ENCODE measurements around the gene TM7SF2. TPM values are rescaled to one million over a fixed set of nuclear protein-coding genes. Genes with fewer than 3 reads are reported as not detected.

The TM7SF2 gene
- total and polyA plus RNA-seq, 2 of the 8 experiments (the other 6 are each of a cell fraction or from before 2014, with no cell fraction given) = 40.1 to 96.0 TPM

- no peak for TF ChIP-seq CHD7 (IDR thresholded peaks at IDR 0.05; ENCODE audit: insufficient replicate concordance, low read length)
- TF ChIP-seq E2F6 (IDR thresholded peaks at IDR 0.05) = peak; percentile 60
- TF ChIP-seq NRF1 (IDR thresholded peaks at IDR 0.05; ENCODE audit: low read depth, low read length) = no peak
- TF ChIP-seq BACH1 (IDR thresholded peaks at IDR 0.05; ENCODE audit: low read length) = peak; percentile 61; the same call in 1 of the 2 replicates
- no peak; the same call in 1 of the 2 replicates for TF ChIP-seq JUND (IDR thresholded peaks at IDR 0.05; ENCODE audit: low read length)
- no peak for TF ChIP-seq EZH2 (IDR thresholded peaks at IDR 0.05; ENCODE audit: low read depth, low read length, severe bottlenecking)
- TF ChIP-seq SRF (IDR thresholded peaks at IDR 0.05; ENCODE audit: low read depth, low read length) = peak; percentile 77
- peak; percentile 98 for TF ChIP-seq GABPA (IDR thresholded peaks at IDR 0.05; ENCODE audit: borderline replicate concordance, insufficient read depth, low read length)
- peak; percentile 93 for TF ChIP-seq SP1 (IDR thresholded peaks at IDR 0.05; ENCODE audit: low read depth, low read length)
Measured at GRCh38 chr11:65095974-65096806, 15.5 kb upstream of the TM7SF2 start, which contains the start of gene VPS51 (continued).
